Smooth muscle cell (in vitro differentiated cells): Measurements from ENCODE around the gene FBXW10B. TPM values are rescaled to one million over a fixed set of nuclear protein-coding genes. Genes with fewer than 3 reads are reported as not detected.
"Not testable (repeated sequence)": the region's sequence is repeated elsewhere in the genome, so short reads cannot be mapped to it uniquely, and the experiment has no call there.

ENCODE experiments used
- DNase-seq: peaks from one replicate; lab custom pipeline; 2025; ENCODE audit not compliant: unreplicated experiment; lab: John Stamatoyannopoulos, UW
- H2AFZ ChIP-seq: fragments of 200-600 bp; sonication (generic); 2 replicates; pipeline ENCODE4 v1.6.0; 2016; ENCODE audit warnings: antibody characterized with exemption, low read depth, mild to moderate bottlenecking
- H3F3A ChIP-seq: fragments of 200-600 bp; sonication (generic); 2 replicates; pipeline ENCODE4 v1.6.0; 2017; ENCODE audit warnings: antibody characterized with exemption, low read depth
- H3K27ac ChIP-seq: fragments of 200-600 bp; sonication (generic); 2 replicates; pipeline ENCODE4 v1.5.1; 2016; ENCODE audit warnings: low read depth, mild to moderate bottlenecking
- H3K27me3 ChIP-seq: fragments of 200-600 bp; sonication (generic); 2 replicates; pipeline ENCODE4 v1.6.1; 2016; ENCODE audit warnings: low read depth, mild to moderate bottlenecking
- H3K36me3 ChIP-seq: fragments of 200-600 bp; sonication (generic); 2 replicates; pipeline ENCODE4 v1.5.1; 2016; ENCODE audit warnings: low read depth
- H3K4me1 ChIP-seq: fragments of 200-600 bp; sonication (generic); 2 replicates; pipeline ENCODE4 v1.5.1; 2016; ENCODE audit warnings: low read depth
- H3K4me2 ChIP-seq: fragments of 200-600 bp; sonication (generic); 2 replicates; pipeline ENCODE4 v1.6.0; 2016; ENCODE audit warnings: mild to moderate bottlenecking
- H3K4me3 ChIP-seq: fragments of 200-600 bp; sonication (generic); 2 replicates; pipeline ENCODE4 v1.5.1; 2016; ENCODE audit warnings: mild to moderate bottlenecking
- H3K79me2 ChIP-seq: fragments of 200-600 bp; sonication (generic); 2 replicates; pipeline ENCODE4 v1.6.0; 2016; ENCODE audit warnings: low read depth, mild to moderate bottlenecking
- H3K9ac ChIP-seq: fragments of 200-600 bp; sonication (generic); 2 replicates; pipeline ENCODE4 v1.6.0; 2016; ENCODE audit warnings: low read depth
- H3K9me3 ChIP-seq: fragments of 200-600 bp; sonication (generic); replicated peaks from 2 replicates; pipeline ENCODE4 v1.5.1; 2016; ENCODE audit warnings: low read depth
- H4K20me1 ChIP-seq: fragments of 200-600 bp; sonication (generic); 2 replicates; pipeline ENCODE4 v1.6.0; 2016; ENCODE audit warnings: low read depth
- CTCF ChIP-seq: fragments of 200-600 bp; sonication (generic); IDR thresholded peaks from 2 replicates; pipeline ENCODE4 v1.5.1; 2017; ENCODE audit warnings: borderline replicate concordance, mild to moderate bottlenecking, antibody characterized with exemption; ENCODE audit not compliant: insufficient read depth, poor library complexity, severe bottlenecking
- WGBS: methylation state at CpG from one replicate; pipeline ENCODE4 v1.1.7; 2016; ENCODE audit warnings: low lambda C conversion rate; 5-methylcytosine and 5-hydroxymethylcytosine counted together
- polyA plus RNA-seq: library from polyadenylated mRNA; unstranded; fragments of >200 nt; fragmentation: Nextera tagmentation; extraction: Ambion mirVana; gene quantifications from 2 replicates; pipeline ENCODE4 v1.2.1, GENCODE V29; 2016
- total RNA-seq: library from RNA; depleted of rRNA; stranded (reverse); fragments of >200 nt; gene quantifications from 2 replicates; pipeline ENCODE4 v1.2.3, GENCODE V29; 2014

The FBXW10B gene
- total and polyA plus RNA-seq, 2 experiments from 2014 or later, result 0.23 to 3.1 TPM

- Histone ChIP-seq H3K36me3 (no peaks in the 10 kb centered on the region), H3K4me3 (peak overlapping the region; percentile 49), H3K27ac (peak overlapping the region; percentile 79)
Observed at GRCh38 chr17:15648386-15648785, 28.9 kb upstream of the FBXW10B start.

GRCh38 chr17:15645942-15646312, 26.4 kb upstream of the FBXW10B start:
- not testable (repeated sequence) for H4K20me1 ChIP-seq, DNase-seq, H3K9me3 ChIP-seq, H3F3A ChIP-seq, H3K4me3 ChIP-seq, H3K27me3 ChIP-seq, H3K36me3 ChIP-seq, H2AFZ ChIP-seq
- Histone ChIP-seq H3K4me2 (peak overlapping the region; percentile 68), H3K79me2 (peaks cover 17% of the 10 kb centered on the region), H3K9ac (peak overlapping the region; percentile 88), H3K27ac (peak overlapping the region; percentile 96), H3K4me1 (peaks cover 13% of the 10 kb centered on the region)
- 57% methylated on average over 5 of the region's 5 CpGs for WGBS

More at GRCh38 chr17:15648386-15648785, 28.9 kb upstream of the FBXW10B start:
- WGBS, result 68% methylated on average over 5 of the region's 5 CpGs
- no peaks in the 10 kb centered on the region for H4K20me1 ChIP-seq
- peaks cover 14% of the 10 kb centered on the region for H3K4me1 ChIP-seq
- H3K9me3 ChIP-seq, result no peaks in the 10 kb centered on the region
- DNase-seq, result no peak
- H3K27me3 ChIP-seq, result no peaks in the 10 kb centered on the region
- peaks cover 17% of the 10 kb centered on the region for H3K79me2 ChIP-seq
- H3K9ac ChIP-seq, result peak overlapping the region; percentile 17
- no peaks in the 10 kb centered on the region for H3F3A ChIP-seq
- TF ChIP-seq CTCF, result no peak
- peak overlapping the region; percentile 86 for H3K4me2 ChIP-seq
- no peak overlapping the region for H2AFZ ChIP-seq

GRCh38 chr17:15645099-15645941, 25.8 kb upstream of the FBXW10B start:
- Histone ChIP-seq H3K4me2 (peak overlapping the region; percentile 68), H3K4me1 (peaks cover 11% of the 10 kb centered on the region), H3K9ac (peak overlapping the region; percentile 88), H3K27ac (peak overlapping the region; percentile 96), H3K79me2 (peaks cover 13% of the 10 kb centered on the region)
- not testable (repeated sequence) for H3F3A ChIP-seq, H2AFZ ChIP-seq, DNase-seq, H3K4me3 ChIP-seq, H4K20me1 ChIP-seq, H3K27me3 ChIP-seq, H3K36me3 ChIP-seq, H3K9me3 ChIP-seq
- WGBS, result 46% methylated on average over 9 of the region's 10 CpGs

- H4K20me1 ChIP-seq, DNase-seq, H3K27me3 ChIP-seq, H3K9ac ChIP-seq, H3F3A ChIP-seq, H3K4me2 ChIP-seq, H3K79me2 ChIP-seq, H2AFZ ChIP-seq, H3K36me3 ChIP-seq, H3K9me3 ChIP-seq, H3K4me3 ChIP-seq: not testable (repeated sequence)
- 57% methylated on average over 3 of the region's 12 CpGs for WGBS
- H3K27ac ChIP-seq, result peak overlapping the region; percentile 62
- peaks cover 11% of the 10 kb centered on the region for H3K4me1 ChIP-seq
Observed at GRCh38 chr17:15642505-15643251, 23.2 kb upstream of the FBXW10B start.

GRCh38 chr17:15642014-15642413, 22.5 kb upstream of the FBXW10B start:
- 96% methylated on average over 4 of the region's 4 CpGs for WGBS
- not testable (repeated sequence) for H3K9ac ChIP-seq, H3K79me2 ChIP-seq, H3K36me3 ChIP-seq, H4K20me1 ChIP-seq, H3K9me3 ChIP-seq, H3K4me2 ChIP-seq, H3K4me3 ChIP-seq, H3F3A ChIP-seq, DNase-seq, H3K27ac ChIP-seq, H2AFZ ChIP-seq, H3K27me3 ChIP-seq
- peaks cover 11% of the 10 kb centered on the region for H3K4me1 ChIP-seq

- H3K27ac ChIP-seq, H3K36me3 ChIP-seq, H4K20me1 ChIP-seq, H3K9ac ChIP-seq, H3K4me2 ChIP-seq, H3F3A ChIP-seq, H3K27me3 ChIP-seq, DNase-seq, H3K4me1 ChIP-seq, H3K9me3 ChIP-seq, H3K4me3 ChIP-seq, H3K79me2 ChIP-seq, H2AFZ ChIP-seq: not testable (repeated sequence)
- WGBS, result 91% methylated on average over 2 of the region's 2 CpGs
Observed at GRCh38 chr17:15630930-15631453, 11.5 kb upstream of the FBXW10B start.

- WGBS, result 85% methylated on average over 7 of the region's 7 CpGs
- not testable (repeated sequence) for DNase-seq, H4K20me1 ChIP-seq, H3K4me2 ChIP-seq, H3K27ac ChIP-seq, H2AFZ ChIP-seq, H3K79me2 ChIP-seq, H3K27me3 ChIP-seq, H3K9ac ChIP-seq, H3K9me3 ChIP-seq, H3F3A ChIP-seq, H3K4me3 ChIP-seq, H3K36me3 ChIP-seq, H3K4me1 ChIP-seq
Observed at GRCh38 chr17:15629991-15630390, 10.5 kb upstream of the FBXW10B start.
